OCI-LY7 (cell line): ENCODE results near the gene PML. TPM values are rescaled to one million over a fixed set of nuclear protein-coding genes. Genes with fewer than 3 reads are reported as not detected.

Experiments used
- BruUV-seq: library from RNA; stranded (reverse); fragments of 400-500 nt; replicated peaks from 2 replicates; lab custom pipeline; 2021; lab: Mats Ljungman, UMichigan
- CTCF ChIA-PET: fragments of 300-600 bp; sonication (Branson Sonifier 250); formaldehyde crosslinking; loops from one replicate; lab custom pipeline; 2022; ENCODE audit warnings: antibody characterized with exemption; ENCODE audit not compliant: unreplicated experiment; lab: Charles Lee
- POLR2A ChIA-PET: fragments of 300-600 bp; sonication (Branson Sonifier 250); formaldehyde crosslinking; loops from one replicate; lab custom pipeline; 2022; ENCODE audit warnings: antibody characterized with exemption; lab: Charles Lee
- DNase-seq: peaks from one replicate; pipeline ENCODE4 v3.0.0-alpha.2; 2015; ENCODE audit warnings: low spot score
- H2AFZ ChIP-seq: fragments of 200-600 bp; sonication (generic), shearing (Covaris generic); 2 replicates; pipeline ENCODE4 v1.6.1; 2014; ENCODE audit warnings: mild to moderate bottlenecking, antibody characterized with exemption, low read length, moderate library complexity
- H3K27ac ChIP-seq: fragments of 200-600 bp; sonication (generic); 2 replicates; pipeline ENCODE4 v1.5.1; 2014; ENCODE audit warnings: mixed run types, low read depth, mild to moderate bottlenecking, moderate library complexity, low read length, inconsistent platforms; ENCODE audit not compliant: poor library complexity, severe bottlenecking
- H3K36me3 ChIP-seq: fragments of 200-600 bp; sonication (generic); 2 replicates; pipeline ENCODE4 v1.6.1; 2014; ENCODE audit warnings: mild to moderate bottlenecking, antibody characterized with exemption, low read length, moderate library complexity, mixed read lengths; ENCODE audit not compliant: insufficient read depth
- H3K4me1 ChIP-seq: fragments of 200-600 bp; sonication (generic); 2 replicates; pipeline ENCODE4 v1.5.1; 2014; ENCODE audit warnings: mild to moderate bottlenecking, low read length; ENCODE audit not compliant: insufficient read depth, poor library complexity, severe bottlenecking
- H3K4me2 ChIP-seq: fragments of 200-600 bp; sonication (generic); 2 replicates; pipeline ENCODE4 v1.6.1; 2014; ENCODE audit warnings: mild to moderate bottlenecking, low read length
- H3K4me3 ChIP-seq: fragments of 200-600 bp; sonication (generic); 2 replicates; pipeline ENCODE4 v1.5.1; 2014; ENCODE audit warnings: mild to moderate bottlenecking, low read depth, low read length; ENCODE audit not compliant: poor library complexity, severe bottlenecking
- H3K79me2 ChIP-seq: fragments of 200-600 bp; sonication (generic); 2 replicates; pipeline ENCODE4 v1.6.1; 2016; ENCODE audit warnings: low read depth, mild to moderate bottlenecking, low read length, moderate library complexity, mixed read lengths; ENCODE audit not compliant: insufficient read depth
- H3K9me2 ChIP-seq: fragments of 200-600 bp; sonication (generic); 2 replicates; pipeline ENCODE4 v1.6.1; 2016; ENCODE audit warnings: mild to moderate bottlenecking, low read length, mixed read lengths; ENCODE audit not compliant: insufficient read depth
- H3K9me3 ChIP-seq: fragments of 200-600 bp; sonication (generic); 2 replicates; pipeline ENCODE4 v1.6.1; 2014; ENCODE audit warnings: mild to moderate bottlenecking, mixed run types, low read length, mixed read lengths
- H4K20me1 ChIP-seq: fragments of 200-600 bp; sonication (generic); 2 replicates; pipeline ENCODE4 v1.6.1; 2014; ENCODE audit warnings: mild to moderate bottlenecking, antibody characterized with exemption, low read length, moderate library complexity, mixed read lengths; ENCODE audit not compliant: insufficient read depth
- CTCF ChIP-seq: fragments of 200-600 bp; sonication (generic); conservative IDR thresholded peaks from 2 replicates; pipeline ENCODE4 v1.5.1; 2014; ENCODE audit warnings: mild to moderate bottlenecking, antibody characterized with exemption, low read length, moderate library complexity, mixed read lengths
- EZH2phosphoT487 ChIP-seq: fragments of 200-600 bp; sonication (generic); IDR thresholded peaks from 2 replicates; pipeline ENCODE4 v1.6.1; 2018; ENCODE audit warnings: low read depth, borderline replicate concordance, mild to moderate bottlenecking, mixed run types, antibody characterized with exemption, low read length, moderate library complexity, mixed read lengths
- intact Hi-C: fragments of 100-400 bp; cut with micrococcal nuclease; formaldehyde crosslinking; loops from one replicate; pipeline ENCODE4 v1.10.0; 2022; ENCODE audit not compliant: unreplicated experiment
- total RNA-seq, 2 experiments: library from RNA; depleted of rRNA in 1 of 2; stranded (reverse); fragments of >200 nt in 1 of 2; shearing (Covaris generic) in 1 of 2; gene quantifications; 2 replicates each; pipeline ENCODE4 v1.2.3, GENCODE V29; 2014 to 2022

The PML gene
- total RNA-seq, 2 experiments from 2014 or later = 16.9 to 26.1 TPM

GRCh38 chr15:73948396-73948795 is 46.1 kb upstream of the PML start:
- ChIA-PET CTCF (no interaction called here), POLR2A (no interaction called here)
- Histone ChIP-seq H3K9me3 (no peaks in the 10 kb centered on the region), H2AFZ (no peak overlapping the region), H3K4me1 (no peaks in the 10 kb centered on the region), H3K36me3 (no peaks in the 10 kb centered on the region), H4K20me1 (no peaks in the 10 kb centered on the region), H3K4me3 (no peak overlapping the region), H3K27ac (no peak overlapping the region), H3K4me2 (no peak overlapping the region), H3K9me2 (no peaks in the 10 kb centered on the region), H3K79me2 (no peaks in the 10 kb centered on the region)
- no peak for DNase-seq
- intact Hi-C loops = no loop called here
- no peak for TF ChIP-seq CTCF
- TF ChIP-seq EZH2phosphoT487 = no peak
- no TSS peak for BruUV-seq

GRCh38 chr15:73948982-73949381 is 45.5 kb upstream of the PML start:
- Histone ChIP-seq H3K4me2 (no peak overlapping the region), H3K4me3 (no peak overlapping the region), H3K36me3 (no peaks in the 10 kb centered on the region), H2AFZ (no peak overlapping the region), H3K4me1 (no peaks in the 10 kb centered on the region), H4K20me1 (no peaks in the 10 kb centered on the region), H3K9me3 (no peaks in the 10 kb centered on the region), H3K79me2 (no peaks in the 10 kb centered on the region), H3K27ac (no peak overlapping the region), H3K9me2 (no peaks in the 10 kb centered on the region)
- TF ChIP-seq CTCF (no peak), EZH2phosphoT487 (no peak)
- intact Hi-C loops = no loop called here
- ChIA-PET CTCF (no interaction called here), POLR2A (no interaction called here)
- no peak for DNase-seq
- no TSS peak for BruUV-seq

- Histone ChIP-seq H3K4me2 (no peak overlapping the region), H3K79me2 (no peaks in the 10 kb centered on the region), H3K27ac (no peak overlapping the region), H3K4me1 (no peaks in the 10 kb centered on the region), H2AFZ (no peak overlapping the region), H3K9me2 (no peaks in the 10 kb centered on the region), H3K9me3 (no peaks in the 10 kb centered on the region), H3K36me3 (no peaks in the 10 kb centered on the region), H3K4me3 (no peak overlapping the region), H4K20me1 (no peaks in the 10 kb centered on the region)
- no peak for TF ChIP-seq CTCF
- TF ChIP-seq EZH2phosphoT487 = no peak
- DNase-seq = no peak
- intact Hi-C loops = no loop called here
- BruUV-seq = no TSS peak
- ChIA-PET POLR2A (no interaction called here), CTCF (interaction anchor here (0.5 kb wide), 1 partner anchor 14 kb away, joined by 5 read pairs; no protein-coding TSS in a partner anchor)
Measured at GRCh38 chr15:73949496-73949895, 45.0 kb upstream of the PML start.
